Stimulated activated CD4-positive, alpha-beta T cell treated with anti-CD3 and anti-CD28 coated beads, Interleukin-12 subunit alpha, Interleukin-12 subunit beta, amount 100 ng/mL, for 4 hours (primary cell): ENCODE results near the gene THBS3.
"Not testable (repeated sequence)": the region's sequence is repeated elsewhere in the genome, so short reads cannot be mapped to it uniquely, and the experiment has no call there.

Source experiments
- DNase-seq: peaks from one replicate; pipeline ENCODE4 v3.0.0-alpha.2; 2020

Gene THBS3

DNA sequence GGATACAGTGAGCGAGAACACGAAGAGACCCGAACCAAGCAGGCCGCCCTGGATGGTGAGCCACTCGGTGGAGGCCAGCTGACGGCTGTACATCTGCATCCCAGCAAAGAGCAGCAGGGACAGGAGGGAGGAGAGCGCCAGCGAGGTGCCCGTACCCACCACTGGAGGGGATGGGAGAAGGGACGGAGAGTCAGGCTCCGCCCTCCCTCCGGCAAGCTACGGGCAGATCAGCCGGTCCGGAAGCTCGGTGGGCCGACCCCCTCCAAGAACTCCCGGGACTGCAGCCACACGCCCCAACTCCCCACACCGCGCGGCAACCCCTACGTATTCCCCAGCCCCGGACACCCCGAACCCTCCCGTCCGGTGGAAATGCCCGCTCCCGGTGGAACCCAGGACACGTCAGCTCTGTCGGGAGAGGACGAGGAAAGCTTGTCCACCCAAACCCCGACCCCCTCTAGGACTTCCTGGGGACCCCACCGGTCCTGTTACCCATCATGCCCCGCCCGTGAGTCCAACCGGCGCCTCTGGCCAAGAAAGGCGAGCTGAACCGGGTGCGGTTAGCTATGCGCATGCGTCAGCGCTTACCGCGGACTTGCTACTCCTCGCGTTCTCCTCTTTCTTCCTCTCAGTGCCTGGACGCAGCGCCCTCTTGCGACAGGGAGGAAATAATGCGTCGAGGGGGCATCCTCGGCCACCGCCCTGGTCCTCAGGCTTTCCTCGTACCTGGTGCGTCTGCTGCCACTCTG is 34.8 kb downstream of the THBS3 start, which contains the start of gene KRTCAP2:
KRTCAP2 (minus strand) TSS at position 573 of the 746 bp plus-strand sequence; CDS start at position 493, 80 bp downstream.
- peak; percentile 92 for DNase-seq

DNA sequence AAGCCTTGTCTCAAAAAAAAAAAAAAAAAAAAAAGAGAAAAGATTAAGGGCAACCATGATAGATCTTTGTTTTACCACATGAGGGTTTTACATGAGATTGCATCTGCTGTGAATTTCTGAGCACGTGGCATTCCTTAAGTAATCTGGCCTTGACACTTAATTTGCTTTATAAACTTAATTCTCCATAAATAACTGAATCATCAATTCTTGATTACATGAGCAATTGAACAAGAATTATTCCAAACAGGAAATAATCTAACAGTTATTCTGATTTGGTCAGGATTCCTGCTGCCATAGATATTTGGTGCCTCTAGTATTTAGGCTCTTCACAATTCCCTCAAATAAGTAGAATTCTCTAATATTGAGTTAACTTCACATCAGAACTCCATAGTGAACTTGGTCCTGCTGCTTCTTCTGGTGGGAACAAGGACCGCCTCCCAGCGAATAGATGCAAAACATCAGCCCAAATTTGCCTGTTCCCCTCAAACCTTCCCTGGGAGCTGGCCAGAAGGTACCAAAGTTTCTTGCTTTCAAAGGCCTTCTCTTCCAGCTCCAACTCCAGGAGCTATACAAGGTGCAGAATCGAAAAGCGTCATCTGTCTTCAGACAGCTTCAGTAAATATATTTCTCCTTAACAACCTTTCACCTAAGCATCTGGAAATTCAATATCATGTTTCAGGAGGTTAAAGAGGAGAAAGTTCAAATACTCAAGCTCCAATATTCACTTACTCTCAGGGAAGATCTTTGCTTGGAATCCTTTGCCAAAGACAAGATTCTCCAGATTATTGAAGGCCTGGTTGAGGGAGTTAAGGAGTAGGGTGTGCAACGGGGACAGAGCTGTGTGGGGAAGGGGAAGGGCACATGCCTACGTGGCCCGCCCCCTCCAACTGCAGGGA is 35.6 kb downstream of the THBS3 start:
- no peak for DNase-seq

DNA sequence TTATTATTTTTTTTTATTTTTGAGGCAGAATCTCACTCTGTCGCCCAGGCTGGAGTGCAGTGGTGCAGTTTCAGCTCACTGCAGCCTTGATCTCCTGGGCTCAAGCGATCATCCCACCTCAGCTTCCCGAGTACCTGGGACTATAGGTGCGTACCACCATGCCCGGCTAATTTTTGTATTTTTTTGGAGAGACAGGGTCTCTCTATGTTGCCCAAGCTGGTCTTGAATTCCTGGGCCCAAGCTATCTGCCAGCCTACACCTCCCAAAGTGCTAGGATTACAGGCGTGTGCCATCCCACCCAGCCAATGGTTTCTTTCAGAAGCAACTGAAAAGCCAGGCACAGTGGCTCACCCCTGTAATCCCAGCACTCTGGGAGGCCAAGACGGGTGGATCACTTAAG is 36.9 kb downstream of the THBS3 start:
- DNase-seq, result no peak

DNA sequence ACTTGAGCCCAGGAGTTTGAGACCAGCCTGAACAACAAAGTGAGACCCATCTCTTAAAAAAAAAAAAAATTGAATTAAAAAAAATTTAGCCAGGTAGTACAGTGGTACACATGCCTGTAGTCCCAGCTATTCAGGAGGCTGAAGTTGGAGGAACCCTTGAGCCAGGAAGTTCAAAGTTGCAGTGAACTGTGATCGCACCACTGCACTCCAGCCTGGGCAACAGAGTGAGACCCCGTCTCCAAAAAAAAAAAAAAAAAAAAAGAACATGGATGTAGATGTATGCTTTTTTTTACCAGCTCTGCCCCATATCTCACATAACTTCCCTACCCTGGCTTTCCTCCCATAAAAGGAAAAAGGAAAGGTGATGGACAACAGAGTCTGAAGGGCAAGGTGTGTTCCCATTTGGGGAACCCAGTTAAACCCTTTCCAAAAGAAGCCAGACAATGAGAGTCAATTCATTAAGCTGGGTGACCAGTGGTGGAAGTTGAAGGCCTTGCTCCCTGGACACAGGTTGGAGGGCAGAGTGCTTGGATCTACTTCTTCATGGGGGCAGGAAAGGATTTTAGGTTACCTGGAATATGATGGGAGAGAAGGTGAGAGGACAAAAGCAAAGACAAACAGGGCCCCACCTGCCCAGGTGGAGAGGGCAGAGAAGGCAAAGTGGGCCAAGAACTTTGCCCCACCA is 37.5 kb downstream of the THBS3 start:
- no peak for DNase-seq

DNA sequence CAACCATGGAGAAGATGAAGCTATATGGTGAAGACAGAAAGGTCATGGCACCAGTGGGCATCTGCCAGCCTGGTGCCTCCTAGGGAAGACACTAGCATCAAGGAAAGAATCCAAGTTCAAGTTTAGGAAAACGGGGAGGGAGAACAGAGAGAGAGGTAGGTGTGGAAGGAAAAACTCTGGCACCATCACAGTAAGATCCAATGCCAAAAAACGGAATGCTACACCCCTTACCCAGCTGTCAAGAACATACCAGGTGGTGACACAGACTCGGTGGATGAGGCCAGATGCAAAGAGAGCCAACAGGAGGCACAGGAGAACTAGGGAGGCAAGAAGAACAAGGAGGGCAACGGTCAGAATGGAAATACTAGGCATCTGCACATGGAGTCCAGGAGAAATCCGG is 38.2 kb downstream of the THBS3 start:
- DNase-seq, result no peak

DNA sequence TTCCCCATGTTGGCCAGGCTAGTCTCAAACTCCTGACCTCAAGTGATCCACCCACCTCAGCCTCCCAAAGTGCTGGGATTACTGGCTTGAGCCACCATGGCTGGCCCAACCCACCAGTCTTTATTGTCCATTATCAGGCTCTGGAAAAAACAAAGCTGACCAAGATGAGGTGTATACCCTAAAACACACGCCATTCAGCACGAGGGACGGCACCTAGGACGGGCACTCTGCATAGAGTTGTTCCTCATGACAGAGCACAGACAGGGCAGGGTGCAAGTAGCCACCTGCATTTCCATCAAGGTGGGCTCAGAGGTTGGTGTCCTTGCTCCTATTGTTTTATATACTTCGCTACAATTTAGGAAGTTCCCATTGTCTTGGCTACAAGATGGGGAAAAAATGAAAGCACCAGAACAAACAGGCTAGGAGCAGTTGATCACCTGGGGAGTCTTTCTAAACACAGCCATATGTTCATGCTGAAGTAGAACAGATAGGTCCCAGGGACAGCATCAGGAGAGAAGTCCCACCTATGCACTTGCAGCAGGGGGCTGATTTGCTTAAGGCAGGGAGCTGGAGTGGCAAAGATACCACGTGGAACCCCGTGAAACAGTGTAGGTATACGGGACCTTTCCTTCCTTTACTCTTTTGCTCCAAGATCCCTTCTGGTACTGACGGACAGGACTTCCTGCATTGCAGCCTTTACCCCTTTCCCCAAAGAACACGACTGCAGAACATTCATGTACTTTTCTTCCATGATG is 39.1 kb downstream of the THBS3 start:
- no peak for DNase-seq

DNA sequence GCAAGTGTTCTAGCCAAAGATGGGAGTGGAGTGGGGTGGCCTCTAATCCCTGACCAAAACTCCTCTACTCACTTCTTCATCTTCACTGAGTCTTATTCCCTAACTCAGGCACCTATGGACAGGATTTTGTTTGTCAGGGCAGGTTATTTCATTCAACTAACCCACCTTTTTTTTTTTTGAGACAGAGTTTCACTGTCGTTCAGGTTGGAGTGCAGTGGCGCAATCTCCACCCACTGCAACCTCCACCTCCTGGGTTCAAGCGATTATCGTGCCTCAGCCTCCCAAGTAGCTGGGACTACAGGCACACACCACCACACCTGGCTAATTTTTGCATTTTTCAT is 39.6 kb downstream of the THBS3 start:
- DNase-seq, result not testable (repeated sequence)

DNA sequence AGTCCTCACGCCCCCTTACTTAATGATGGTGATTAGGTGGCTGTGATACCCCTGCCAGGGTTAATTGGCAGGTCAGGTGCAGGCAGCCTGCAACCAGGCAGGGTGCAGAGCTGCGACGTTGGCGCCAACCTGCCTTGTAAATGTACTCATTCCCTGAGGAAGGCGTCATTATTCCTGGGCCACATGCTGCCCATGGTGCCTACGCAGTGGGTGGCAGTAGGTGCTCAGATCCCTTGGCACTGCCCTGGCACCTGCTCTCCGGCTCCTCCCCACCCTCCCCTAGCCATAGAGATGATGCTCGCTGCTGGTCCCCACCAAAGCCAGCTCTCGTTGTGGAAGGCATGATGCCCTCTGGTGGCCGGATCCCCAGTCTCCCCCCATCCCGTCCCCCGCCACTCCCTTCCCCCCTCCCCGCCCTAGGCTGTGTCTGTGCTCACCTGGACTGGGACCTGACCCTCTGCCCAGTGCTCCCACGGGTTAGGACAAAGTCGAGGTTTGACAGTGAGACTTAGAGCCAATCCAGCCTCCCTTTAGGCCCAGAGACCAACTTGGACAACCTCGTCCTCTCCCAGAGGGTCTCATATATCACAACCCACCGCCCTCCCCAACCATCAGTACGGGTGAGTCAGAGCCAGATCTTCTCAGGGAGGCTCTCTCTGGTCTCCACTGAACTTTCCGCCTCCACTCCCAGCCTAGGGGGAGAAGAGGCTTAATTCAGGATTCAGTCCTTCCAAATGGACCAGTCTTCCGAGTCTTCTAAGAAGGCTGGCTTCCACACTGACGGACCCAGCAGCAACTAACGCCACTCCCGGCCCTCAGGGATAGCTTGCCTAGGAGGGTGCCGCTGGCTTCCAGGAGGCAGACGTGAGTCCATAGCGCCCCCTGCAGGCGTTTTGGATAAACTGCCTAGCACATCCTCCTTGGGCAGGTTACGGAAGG is 40.3 kb downstream of the THBS3 start:
- peak; percentile 85 for DNase-seq

DNA sequence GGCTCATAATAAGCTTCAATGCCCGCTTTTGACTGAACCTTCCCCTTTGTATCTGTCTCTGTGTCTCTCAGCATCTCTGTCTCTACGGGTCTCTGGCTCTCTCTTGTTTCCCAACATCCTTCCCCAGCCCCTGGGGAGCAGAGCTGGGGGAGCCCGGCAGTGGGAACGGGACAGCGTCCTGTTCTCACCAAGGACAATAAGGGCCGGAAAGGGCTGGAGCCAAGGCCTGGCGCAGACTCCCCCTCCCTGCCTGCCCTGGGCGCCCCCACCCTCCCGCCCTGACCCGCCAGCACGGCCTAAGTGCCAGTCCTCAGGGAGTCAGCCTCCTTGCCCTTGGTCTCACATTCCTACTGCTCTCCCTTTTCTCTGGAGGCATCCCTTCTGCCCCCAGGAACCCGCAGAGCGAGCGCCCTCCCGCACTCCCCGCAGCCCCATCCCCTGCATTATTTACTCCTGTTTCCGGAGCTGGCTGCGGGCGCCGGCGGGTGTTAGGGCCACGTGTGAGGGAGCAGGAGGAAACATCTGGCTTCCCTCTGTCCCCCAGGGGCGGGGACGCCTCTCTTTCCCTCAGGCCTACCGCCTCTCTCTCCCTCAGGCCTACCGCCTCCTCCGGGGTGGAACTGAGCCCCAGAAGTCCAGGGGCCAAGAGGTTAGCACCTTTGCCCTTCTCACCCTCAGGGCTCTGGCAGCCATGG is 41.1 kb downstream of the THBS3 start:
- no peak for DNase-seq

DNA sequence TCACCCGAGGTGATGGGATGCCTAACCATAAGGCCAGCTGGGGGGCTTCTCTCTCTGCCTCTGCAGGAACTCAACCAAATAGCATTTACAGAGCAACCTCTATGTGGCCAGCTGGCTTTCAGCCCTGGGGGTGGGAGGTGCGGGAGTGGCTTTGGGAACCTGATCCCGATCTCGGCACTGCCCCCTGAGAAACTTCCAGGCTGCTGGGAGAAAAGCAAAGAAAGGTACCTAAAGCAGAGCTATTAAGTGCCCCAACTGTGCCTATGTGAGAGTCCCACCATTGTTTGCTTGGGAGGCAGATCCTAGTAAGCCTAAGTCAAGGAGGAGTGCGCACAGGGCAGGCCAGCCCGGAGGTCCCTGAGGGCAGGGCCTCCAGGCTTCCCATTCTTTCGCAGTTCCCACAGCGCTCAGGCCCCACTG is 41.6 kb downstream of the THBS3 start:
- no peak for DNase-seq

DNA sequence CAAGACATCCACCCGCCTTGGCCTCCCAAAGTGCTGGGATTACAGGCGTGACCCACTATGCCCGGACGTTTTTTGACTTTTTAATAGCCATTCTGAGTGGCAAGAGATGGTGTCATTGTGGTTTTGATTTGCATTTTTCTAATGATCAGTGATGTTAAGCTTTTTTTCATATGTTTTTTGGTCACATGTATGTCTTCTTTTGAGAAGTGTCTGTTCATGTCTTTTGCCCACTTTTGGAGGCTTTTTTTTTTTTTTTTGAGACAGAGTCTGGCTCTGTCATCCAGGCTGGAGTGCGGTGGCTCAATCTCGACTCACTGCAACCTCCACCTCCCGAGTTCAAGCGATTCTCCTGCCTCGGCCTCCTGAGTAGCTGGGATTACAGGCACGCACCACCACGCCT is 43.1 kb downstream of the THBS3 start:
- not testable (repeated sequence) for DNase-seq

DNA sequence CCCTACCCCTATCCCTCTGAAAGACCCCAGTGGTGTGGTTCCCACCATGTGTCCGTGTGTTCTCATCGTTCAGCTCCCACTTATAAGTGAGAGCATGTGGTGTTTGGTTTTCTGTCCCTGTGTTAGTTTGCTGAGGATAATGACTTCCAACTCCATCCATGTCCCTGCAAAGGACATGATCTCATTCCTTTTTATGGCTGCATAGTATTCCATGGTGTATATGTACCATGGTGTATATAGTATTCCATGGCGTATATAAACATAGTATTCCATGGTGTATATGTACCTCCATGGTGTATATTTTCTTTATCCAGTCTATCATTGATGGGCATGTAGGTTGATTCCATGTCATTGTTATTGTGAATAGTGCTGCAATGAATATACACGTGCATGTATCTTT is 43.9 kb downstream of the THBS3 start:
- not testable (repeated sequence) for DNase-seq

DNA sequence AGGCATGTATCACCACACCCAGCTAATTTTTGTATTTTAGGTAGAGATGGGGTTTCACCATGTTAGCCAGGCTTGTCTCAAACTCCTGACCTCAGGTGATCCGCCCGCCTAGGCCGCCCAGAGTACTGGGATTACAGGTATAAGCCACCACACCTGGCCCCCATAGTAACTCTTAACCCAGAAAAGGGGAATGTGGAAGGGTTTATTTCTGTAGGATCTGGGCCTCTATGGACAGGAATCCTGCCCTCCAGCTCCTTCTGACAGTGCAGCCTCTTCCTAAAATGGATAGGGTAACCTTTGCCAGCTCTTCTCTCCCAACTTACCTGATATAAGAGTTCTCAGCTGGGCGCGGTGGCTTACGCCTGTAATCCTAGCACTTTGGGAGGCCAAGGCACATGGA is 45.1 kb downstream of the THBS3 start:
- DNase-seq, result not testable (repeated sequence)

DNA sequence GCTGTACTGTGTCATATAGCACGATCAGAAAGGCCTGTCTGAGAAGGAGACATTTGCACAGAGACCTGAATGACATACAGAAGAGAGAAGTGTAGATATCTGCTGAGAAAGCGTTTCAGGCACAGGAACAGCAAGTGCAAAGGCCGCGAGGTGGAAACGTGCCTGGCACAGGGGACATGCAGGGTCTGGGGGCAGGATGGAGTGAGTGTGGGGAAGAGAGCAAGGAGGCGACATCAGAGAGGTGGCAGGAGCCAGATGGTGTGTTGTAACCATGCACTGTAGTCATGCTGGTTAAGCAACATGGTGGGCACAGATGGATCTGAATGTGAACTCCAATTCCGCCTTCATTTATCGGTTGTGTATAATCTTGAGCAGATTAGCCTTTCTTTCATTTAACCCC is 47.6 kb downstream of the THBS3 start:
- DNase-seq, result no peak

DNA sequence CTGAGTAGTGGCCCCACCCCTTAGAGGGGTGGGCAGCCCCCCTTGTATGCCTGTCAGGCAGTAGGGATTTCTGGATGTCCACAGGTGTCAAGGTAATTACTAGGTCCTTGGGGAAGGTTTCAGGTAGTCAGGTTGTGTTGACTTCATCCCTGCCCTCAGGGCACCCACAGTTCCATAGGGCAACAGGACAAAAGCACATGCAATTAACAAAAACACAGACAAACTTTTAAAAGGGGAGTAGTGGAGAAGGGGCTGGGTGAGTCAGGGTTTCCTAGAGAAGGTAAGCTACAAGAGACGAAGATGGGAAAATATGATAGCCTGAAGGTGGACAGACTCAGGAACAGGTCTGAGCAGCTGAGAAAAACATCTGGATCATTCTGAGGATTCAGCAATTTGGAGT is 48.7 kb downstream of the THBS3 start:
- DNase-seq, result no peak

DNA sequence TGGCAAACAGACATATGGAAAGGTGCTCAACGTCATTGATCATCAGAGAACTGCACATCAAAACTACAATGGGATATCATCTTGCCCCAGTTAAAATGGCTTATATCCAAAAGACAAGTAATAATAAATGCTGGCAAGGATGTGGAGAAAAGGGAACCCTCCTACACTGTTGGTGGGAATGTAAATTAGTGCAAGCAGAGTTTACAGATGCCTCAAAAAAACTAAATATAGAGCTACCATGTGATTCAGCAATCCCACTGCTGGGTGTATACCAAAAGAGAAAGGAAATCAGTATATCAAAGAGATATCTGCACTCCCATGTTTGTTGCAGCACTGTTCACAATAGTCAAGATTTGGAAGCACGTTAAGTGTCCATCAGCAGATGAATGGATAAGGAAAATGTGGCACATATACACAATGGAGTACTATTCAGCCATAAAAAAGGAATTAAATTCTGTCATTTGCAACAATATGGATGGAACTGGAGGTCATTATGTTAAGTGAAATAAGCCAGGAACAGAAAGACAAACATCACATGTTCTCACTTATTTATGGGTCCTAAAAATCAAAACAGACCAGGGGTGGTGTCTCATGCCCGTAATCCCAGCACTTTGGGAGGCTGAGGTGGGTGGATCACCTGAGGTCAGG is 51.6 kb downstream of the THBS3 start:
- not testable (repeated sequence) for DNase-seq
